Transverse colon (tissue), 4 donors: ENCODE measurements around the gene OR8I2. TPM values are rescaled to one million over a fixed set of nuclear protein-coding genes. Genes with fewer than 3 reads are reported as not detected.
"Not testable (repeated sequence)": the region's sequence is repeated elsewhere in the genome, so short reads cannot be mapped to it uniquely, and the experiment has no call there.

Experiments used
- DNase-seq: peaks from one replicate; pipeline ENCODE4 v3.0.0-alpha.2; 2019
- H3K27ac ChIP-seq, 4 donors: fragments of 200-600 bp; sonication (generic); 2 replicates each; pipeline ENCODE4 v1.5.1; 2016 to 2018; ENCODE audit warnings: inconsistent platforms in 4 of 4
- H3K27me3 ChIP-seq: fragments of 200-600 bp; sonication (generic); 2 replicates; pipeline ENCODE4 v1.5.1; 2017; ENCODE audit warnings: inconsistent platforms
- H3K36me3 ChIP-seq, 4 donors: fragments of 200-600 bp; sonication (generic); 2 replicates each; pipeline ENCODE4 v1.5.1; 2017 to 2019; ENCODE audit warnings: inconsistent platforms in 4 of 4
- H3K4me1 ChIP-seq, 4 donors: fragments of 200-600 bp; sonication (generic); 2 replicates each; pipeline ENCODE4 v1.5.1; 2017 to 2020; ENCODE audit warnings: inconsistent platforms in 4 of 4
- H3K4me3 ChIP-seq, 4 donors: fragments of 200-600 bp; sonication (generic); 1 replicate in 1 of 4; 2 replicates in 3 of 4; pipeline versions ENCODE4 v1.5.1 to v1.6.1; 2017 to 2019; ENCODE audit warnings: inconsistent platforms in 4 of 4
- H3K9me3 ChIP-seq, 2 donors: fragments of 200-600 bp; sonication (generic); 2 replicates each; pipeline ENCODE4 v1.5.1; 2017 to 2019; ENCODE audit warnings: inconsistent platforms in 2 of 2
- EP300 ChIP-seq: sonication (generic); formaldehyde crosslinking; IDR thresholded peaks from one replicate; pipeline ENCODE4 v1.6.1; 2017; ENCODE audit warnings: antibody characterized with exemption, low read depth
- POLR2A ChIP-seq: fragments of 450-650 bp; IDR thresholded peaks from one replicate; pipeline ENCODE4 v1.6.1; 2016; ENCODE audit warnings: antibody characterized with exemption, mild to moderate bottlenecking, moderate library complexity
- POLR2AphosphoS5 ChIP-seq, 3 donors: sonication (generic); formaldehyde crosslinking; IDR thresholded peaks; one replicate each; pipeline ENCODE4 v1.6.1; 2016; ENCODE audit warnings: antibody characterized with exemption in 3 of 3
- WGBS, 2 donors: methylation state at CpG; one replicate each; pipeline ENCODE4 v1.1.5; 2018; ENCODE audit warnings: low coverage in 1 of 2; 5-methylcytosine and 5-hydroxymethylcytosine counted together
- in situ Hi-C, 4 donors: fragments of 200-750 bp; cut with MboI; loops; one replicate each; pipeline versions ENCODE4 v1.15.0 to v1.15.1; 2017; ENCODE audit warnings: low sequenced_read_pairs in 3 of 4, low pct_ligation_motif_present in 1 of 4, low pct_unique_long_range_greater_than_20kb in 1 of 4
- intact Hi-C: fragments of 100-400 bp; cut with DNase I; formaldehyde crosslinking; loops from one replicate; pipeline ENCODE4 v1.15.1; 2023; ENCODE audit warnings: low total_unique reads
- small RNA-seq, 4 donors: library from RNA; depleted of rRNA; stranded (forward); fragments of <200 nt; gene quantifications; one replicate each; pipeline ENCODE3, GENCODE V24; 2016
- total RNA-seq, 4 donors: library from RNA; depleted of rRNA; stranded (reverse); fragments of >200 nt; gene quantifications; one replicate each; pipeline ENCODE4 v1.1.0, GENCODE V29; 2016
- TF ChIP-seq, protein P1 (sequence below), 5 experiments: fragments of 200-600 bp in 3 of 5; fragments of 450-650 bp in 2 of 5; sonication (generic) in 3 of 5; IDR thresholded peaks; 1 replicate in 2 of 5; 2 replicates in 3 of 5; pipeline ENCODE4 v1.5.1; 2016 to 2017; ENCODE audit warnings: antibody characterized with exemption in 5 of 5, inconsistent platforms in 3 of 5, mild to moderate bottlenecking in 2 of 5, moderate library complexity in 1 of 5

OR8I2 gene
- total RNA-seq, 4 donors from 2014 or later, result not detected

- Histone ChIP-seq H3K36me3 (no peaks in the 10 kb centered on the region), H3K9me3 (no peaks in the 10 kb centered on the region), H3K27me3 (no peaks in the 10 kb centered on the region), H3K27ac (no peak within 1 kb of the TSS), H3K4me3 (no peak within 1 kb of the TSS), H3K4me1 (no peaks in the 10 kb centered on the region)
- intact Hi-C loops (no loop called here), in situ Hi-C loops (no loop called here)
- DNase-seq, result no peak
- no peak for TF ChIP-seq POLR2A
- no peak for TF ChIP-seq POLR2AphosphoS5 (IDR thresholded peaks at IDR 0.05)
- TF ChIP-seq EP300, result no peak
- TF ChIP-seq, protein P1, sequence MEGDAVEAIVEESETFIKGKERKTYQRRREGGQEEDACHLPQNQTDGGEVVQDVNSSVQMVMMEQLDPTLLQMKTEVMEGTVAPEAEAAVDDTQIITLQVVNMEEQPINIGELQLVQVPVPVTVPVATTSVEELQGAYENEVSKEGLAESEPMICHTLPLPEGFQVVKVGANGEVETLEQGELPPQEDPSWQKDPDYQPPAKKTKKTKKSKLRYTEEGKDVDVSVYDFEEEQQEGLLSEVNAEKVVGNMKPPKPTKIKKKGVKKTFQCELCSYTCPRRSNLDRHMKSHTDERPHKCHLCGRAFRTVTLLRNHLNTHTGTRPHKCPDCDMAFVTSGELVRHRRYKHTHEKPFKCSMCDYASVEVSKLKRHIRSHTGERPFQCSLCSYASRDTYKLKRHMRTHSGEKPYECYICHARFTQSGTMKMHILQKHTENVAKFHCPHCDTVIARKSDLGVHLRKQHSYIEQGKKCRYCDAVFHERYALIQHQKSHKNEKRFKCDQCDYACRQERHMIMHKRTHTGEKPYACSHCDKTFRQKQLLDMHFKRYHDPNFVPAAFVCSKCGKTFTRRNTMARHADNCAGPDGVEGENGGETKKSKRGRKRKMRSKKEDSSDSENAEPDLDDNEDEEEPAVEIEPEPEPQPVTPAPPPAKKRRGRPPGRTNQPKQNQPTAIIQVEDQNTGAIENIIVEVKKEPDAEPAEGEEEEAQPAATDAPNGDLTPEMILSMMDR (IDR thresholded peaks at IDR 0.05), result no peak
These were observed 47.1 kb downstream of the OR8I2 start, which contains the start of gene OR8J3 for GRCh38 chr11:56140151-56140661. Gene OR8J3, minus strand, starts transcription at chr11:56140201. Its CDS starts 2,483 bp downstream, at chr11:56137718.

DNA sequence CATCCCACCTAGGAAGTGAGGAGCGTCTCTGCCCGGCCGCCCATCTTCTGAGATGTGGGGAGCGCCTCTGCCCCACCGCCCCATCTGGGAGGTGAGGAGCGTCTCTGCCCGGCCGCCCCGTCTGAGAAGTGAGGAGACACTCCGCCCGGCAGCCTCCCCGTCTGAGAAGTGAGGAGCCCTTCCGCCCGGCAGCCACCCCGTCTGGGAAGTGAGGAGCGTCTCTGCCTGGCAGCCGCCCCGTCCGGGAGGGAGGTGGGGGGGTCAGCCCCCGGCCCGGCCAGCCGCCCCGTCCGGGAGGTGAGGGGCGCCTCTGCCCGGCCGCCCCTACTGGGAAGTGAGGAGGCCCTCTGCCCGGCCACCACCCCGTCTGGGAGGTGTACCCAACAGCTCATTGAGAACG, 50.6 kb downstream of the OR8I2 start:
- DNase-seq, H3K36me3 ChIP-seq, intact Hi-C loops, H3K27me3 ChIP-seq, H3K4me3 ChIP-seq, H3K9me3 ChIP-seq, H3K27ac ChIP-seq, H3K4me1 ChIP-seq, in situ Hi-C loops: not testable (repeated sequence)
- WGBS, 2 donors, result 97% methylated on average over 7 of the region's 30 CpGs; no CpG with 5 or more reads in 1 of the 2 donors

Small RNAs within 50 kb of the gene (small RNA-seq; reads per million reads assigned to genes)
- 0 reads per million in 4 donors for gene OR8I4P

Other genes with a start within 250 kb of the OR8I2 start
- gene TRIM51, start 210.0 kb upstream of the OR8I2 start, total RNA-seq, result not detected
- not detected for gene OR5W2, start 178.7 kb upstream of the OR8I2 start, total RNA-seq
- not detected for gene OR5I1, start 156.9 kb upstream of the OR8I2 start, total RNA-seq
- not detected for gene OR10AG1, start 123.4 kb upstream of the OR8I2 start, total RNA-seq
- gene OR5F1, start 98.7 kb upstream of the OR8I2 start, total RNA-seq, result not detected
- gene OR5AS1, start 65.7 kb upstream of the OR8I2 start, total RNA-seq, result not detected
- gene OR8H2, start 10.4 kb downstream of the OR8I2 start, total RNA-seq, result not detected
- not detected for gene OR8H3, start 29.1 kb downstream of the OR8I2 start, total RNA-seq
- gene OR8J3, start 46.9 kb downstream of the OR8I2 start, total RNA-seq, result not detected
- gene OR8K5, start 67.0 kb downstream of the OR8I2 start, total RNA-seq, result not detected
- not detected for gene OR5J2, start 83.3 kb downstream of the OR8I2 start, total RNA-seq
- gene OR5T2, start 140.9 kb downstream of the OR8I2 start, total RNA-seq, result not detected
- not detected for gene OR5T3, start 158.9 kb downstream of the OR8I2 start, total RNA-seq
- gene OR5T1, start 180.8 kb downstream of the OR8I2 start, total RNA-seq, result not detected
- gene OR8H1, start 198.9 kb downstream of the OR8I2 start, total RNA-seq, result not detected
- not detected for gene OR8K3, start 221.8 kb downstream of the OR8I2 start, total RNA-seq